Skeletal muscle tissue (tissue), 4 donors: ENCODE data around the gene CCL15. TPM values are rescaled to one million over a fixed set of nuclear protein-coding genes. Genes with fewer than 3 reads are reported as not detected.
"Not testable (repeated sequence)": the region's sequence is repeated elsewhere in the genome, so short reads cannot be mapped to it uniquely, and the experiment has no call there.

Source experiments
- H3K27ac ChIP-seq: one replicate; pipeline ENCODE4 v1.7.0; 2013; ENCODE audit warnings: mild to moderate bottlenecking, low read depth, low read length, inconsistent platforms
- H3K27me3 ChIP-seq, 3 donors: one replicate each; pipeline ENCODE4 v1.7.0; 2013; ENCODE audit warnings: low read length in 3 of 3; ENCODE audit not compliant: control insufficient read depth in 3 of 3, insufficient read depth in 3 of 3
- H3K36me3 ChIP-seq, 3 donors: one replicate each; pipeline ENCODE4 v1.7.0; 2013; ENCODE audit warnings: low read length in 3 of 3; ENCODE audit not compliant: control insufficient read depth in 3 of 3, insufficient read depth in 3 of 3
- H3K4me1 ChIP-seq, 3 donors: one replicate each; pipeline ENCODE4 v1.7.0; 2013; ENCODE audit warnings: low read length in 3 of 3, mild to moderate bottlenecking in 3 of 3; ENCODE audit not compliant: control insufficient read depth in 3 of 3, insufficient read depth in 3 of 3
- H3K4me3 ChIP-seq, 3 donors: one replicate each; pipeline ENCODE4 v1.7.0; 2013; ENCODE audit warnings: low read length in 3 of 3
- H3K9ac ChIP-seq, 3 donors: one replicate each; pipeline ENCODE4 v1.7.0; 2013; ENCODE audit warnings: low read length in 3 of 3, mild to moderate bottlenecking in 3 of 3, moderate library complexity in 2 of 3, low read depth in 1 of 3
- H3K9me3 ChIP-seq, 3 donors: one replicate each; pipeline ENCODE4 v1.7.0; 2013; ENCODE audit warnings: low read length in 3 of 3; ENCODE audit not compliant: control insufficient read depth in 3 of 3
- total RNA-seq: library from RNA; depleted of rRNA; stranded (reverse); fragments of >200 nt; gene quantifications from one replicate; pipeline ENCODE4 v1.2.3, GENCODE V29; 2014
- donor health status: Osteomylitis.

CCL15 gene
- total RNA-seq, 1 donor from 2014 or later, result not detected

DNA sequence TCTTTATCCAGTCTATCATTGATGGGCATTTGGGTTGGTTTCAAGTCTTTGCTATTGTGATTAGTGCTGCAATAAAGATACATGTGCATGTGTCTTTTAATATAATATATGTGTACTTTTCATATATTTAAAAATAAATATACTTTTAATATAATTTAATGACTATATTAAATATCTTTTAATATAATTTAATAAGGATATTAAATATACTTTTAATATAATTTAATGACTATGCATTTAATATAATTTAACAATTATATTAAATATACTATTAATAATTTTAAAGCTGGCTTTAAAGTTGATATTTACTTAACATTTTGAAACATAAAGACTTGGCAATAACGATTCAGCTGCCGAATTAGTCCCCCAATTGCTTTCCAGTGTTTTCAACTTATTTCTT lies 15.2 kb upstream of the CCL15 start:
- Histone ChIP-seq H3K4me3 (no peak overlapping the region), H3K27me3 (peaks cover 0 to 5% (median 2%) of the 10 kb centered on the region in 3 donors), H3K27ac (no peak overlapping the region), H3K4me1 (peaks cover 0 to 4% (median 0%) of the 10 kb centered on the region in 3 donors), H3K36me3 (no peaks in the 10 kb centered on the region), H3K9ac (no peak overlapping the region), H3K9me3 (peaks cover 0 to 3% (median 0%) of the 10 kb centered on the region in 3 donors)

DNA sequence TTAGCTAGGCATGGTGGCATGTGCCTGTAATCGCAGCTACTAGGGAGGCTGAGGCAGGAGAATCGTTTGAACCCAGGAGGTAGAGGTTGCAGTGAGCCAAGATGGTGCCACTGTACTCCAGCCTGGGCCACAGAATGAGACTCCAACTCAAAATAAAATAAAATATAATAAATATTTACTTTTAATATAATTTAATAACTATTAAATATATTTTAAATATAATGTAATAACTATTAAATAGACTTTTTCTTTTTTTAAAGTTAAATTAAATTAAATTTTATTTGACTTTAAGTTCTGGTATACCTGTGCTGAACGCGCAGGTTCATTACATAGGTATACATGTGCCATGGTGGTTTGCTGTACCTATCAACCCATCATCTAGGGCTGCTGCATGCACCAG lies 14.5 kb upstream of the CCL15 start:
- H3K4me1 ChIP-seq, H3K4me3 ChIP-seq, H3K27me3 ChIP-seq, H3K9me3 ChIP-seq, H3K27ac ChIP-seq, H3K9ac ChIP-seq, H3K36me3 ChIP-seq: not testable (repeated sequence)

DNA sequence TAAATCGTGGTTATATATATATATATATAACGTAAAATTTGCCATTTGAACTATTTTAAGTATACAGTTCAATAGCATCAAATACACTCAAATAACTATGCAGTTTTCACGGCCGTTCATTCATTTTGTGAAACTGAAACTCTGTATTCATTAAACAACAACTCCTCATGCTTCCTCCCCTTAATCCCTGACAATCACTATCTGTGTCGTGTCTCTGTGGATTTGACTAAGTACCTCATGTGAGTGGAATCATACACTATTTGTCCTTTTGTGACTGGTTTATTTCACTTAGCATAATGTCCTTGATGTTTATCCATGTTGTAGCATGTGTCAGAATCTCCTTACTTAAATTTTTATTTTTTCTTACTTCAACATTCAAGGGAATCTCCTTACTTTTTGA lies 13.6 kb upstream of the CCL15 start:
- Histone ChIP-seq H3K27ac (no peak overlapping the region), H3K4me3 (no peak overlapping the region), H3K9ac (no peak overlapping the region), H3K4me1 (peaks cover 0 to 4% (median 0%) of the 10 kb centered on the region in 3 donors), H3K27me3 (peaks cover 0 to 7% (median 5%) of the 10 kb centered on the region in 3 donors), H3K36me3 (no peaks in the 10 kb centered on the region), H3K9me3 (peaks cover 0 to 3% (median 0%) of the 10 kb centered on the region in 3 donors)

DNA sequence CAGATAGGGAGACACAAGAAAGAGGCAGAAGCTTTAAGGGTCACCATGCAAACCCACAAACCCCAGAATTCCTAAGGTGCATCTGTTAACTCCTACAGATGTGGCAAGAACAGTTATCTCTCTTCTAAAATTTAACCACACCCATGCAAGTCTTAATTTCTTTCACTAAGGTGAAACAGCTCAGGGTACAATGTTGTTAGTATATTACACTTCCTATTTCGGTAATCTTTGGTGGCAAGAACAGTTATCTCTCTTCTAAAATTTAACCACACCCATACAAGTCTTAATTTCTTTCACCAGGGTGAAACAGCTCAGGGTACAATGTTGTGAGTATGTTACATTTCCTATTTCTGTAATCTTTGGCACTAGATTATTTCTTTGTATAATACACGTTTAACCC lies 9.8 kb upstream of the CCL15 start:
- Histone ChIP-seq H3K4me1 (no peaks in the 10 kb centered on the region), H3K27me3 (peaks cover 0 to 7% (median 5%) of the 10 kb centered on the region in 3 donors), H3K27ac (no peak overlapping the region), H3K4me3 (no peak overlapping the region), H3K9me3 (peaks cover 0 to 3% (median 2%) of the 10 kb centered on the region in 3 donors), H3K36me3 (no peaks in the 10 kb centered on the region), H3K9ac (no peak overlapping the region)

DNA sequence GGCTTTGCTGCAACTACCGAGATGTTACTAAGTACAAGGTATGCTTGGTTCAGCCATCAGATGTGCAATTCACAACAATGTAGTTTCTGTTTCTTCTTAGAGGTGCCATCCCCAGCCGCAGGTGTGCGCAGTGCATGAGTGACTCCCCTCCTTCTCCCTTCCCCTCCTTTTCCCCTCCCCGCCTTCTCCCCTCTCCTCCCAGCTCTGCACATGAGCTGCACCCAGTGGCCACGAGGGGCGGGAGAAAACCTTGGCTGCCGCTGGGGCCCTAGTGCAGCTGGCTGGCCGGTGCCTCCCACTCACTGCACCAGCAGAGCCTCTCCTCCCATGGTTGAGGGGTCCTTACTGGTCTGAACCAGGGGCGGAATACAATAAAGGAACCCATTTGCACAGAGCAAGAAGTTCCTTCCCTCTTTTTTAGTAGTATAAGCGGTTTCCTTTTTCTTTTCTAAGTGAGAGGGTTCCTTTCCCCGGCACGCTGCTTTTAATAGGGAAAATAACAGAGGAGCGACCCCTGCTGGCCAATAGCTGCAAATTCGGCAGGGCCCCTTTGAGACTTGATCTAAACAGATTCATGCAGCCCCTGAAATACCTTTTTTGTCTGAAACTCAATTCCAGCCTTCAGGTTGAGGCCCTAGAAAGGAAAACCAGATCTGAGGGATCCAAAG lies 7.8 kb upstream of the CCL15 start:
- Histone ChIP-seq H3K27ac (no peak overlapping the region), H3K27me3 (peaks cover 0 to 7% (median 5%) of the 10 kb centered on the region in 3 donors), H3K4me1 (no peaks in the 10 kb centered on the region), H3K4me3 (no peak overlapping the region), H3K36me3 (no peaks in the 10 kb centered on the region), H3K9ac (no peak overlapping the region), H3K9me3 (peaks cover 0 to 3% (median 2%) of the 10 kb centered on the region in 3 donors)

DNA sequence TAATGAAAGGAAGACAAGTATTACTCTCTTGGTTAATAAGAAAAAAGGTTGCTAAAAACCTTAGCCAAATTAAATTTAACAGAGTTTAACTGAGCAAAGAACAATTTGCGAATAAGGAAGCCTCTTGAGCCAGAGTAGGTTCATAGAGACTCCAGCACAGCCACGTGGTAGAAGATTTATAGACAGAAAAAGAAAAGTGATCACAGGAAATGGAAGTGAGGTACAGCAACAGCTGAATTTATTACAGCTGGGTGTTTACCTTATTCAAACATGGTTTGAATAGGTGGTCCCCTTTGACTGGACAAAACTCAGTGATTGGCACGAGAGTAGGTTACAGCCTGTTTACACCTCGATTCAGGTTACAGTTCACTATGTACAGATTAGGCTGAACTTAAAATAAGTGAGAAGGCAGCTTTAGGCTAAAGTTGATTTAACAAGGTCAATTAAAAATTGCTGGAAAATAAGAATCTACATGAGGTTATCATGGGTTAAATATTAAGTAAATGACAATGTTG lies 3.3 kb upstream of the CCL15 start:
- Histone ChIP-seq H3K4me1 (no peaks in the 10 kb centered on the region), H3K9me3 (peaks cover 0 to 2% (median 0%) of the 10 kb centered on the region in 3 donors), H3K27ac (no peak overlapping the region), H3K9ac (no peak overlapping the region), H3K36me3 (no peaks in the 10 kb centered on the region), H3K4me3 (no peak overlapping the region), H3K27me3 (no peaks in the 10 kb centered on the region)

DNA sequence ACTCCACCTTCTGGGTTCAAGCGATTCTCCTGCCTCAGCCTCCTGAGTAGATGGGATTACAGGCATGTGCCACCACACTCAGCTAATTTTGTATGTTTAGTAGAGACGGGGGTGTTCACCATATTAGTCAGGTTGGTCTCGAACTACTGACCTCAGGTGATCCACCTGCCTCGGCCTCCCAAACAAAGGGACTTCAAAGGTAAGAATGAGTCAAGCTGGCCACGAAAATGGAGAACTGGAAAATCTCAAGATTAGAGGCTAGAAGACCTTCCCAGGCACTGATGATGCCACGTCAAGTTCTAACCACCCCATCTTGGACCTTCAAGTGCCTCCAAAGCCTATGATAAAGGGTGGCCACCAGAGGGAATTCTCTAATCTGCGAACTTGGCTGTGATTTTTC lies 1.3 kb upstream of the CCL15 start:
- no peaks in the 10 kb centered on the region for H3K36me3 ChIP-seq
- no peak overlapping the region for H3K27ac ChIP-seq
- no peaks in the 10 kb centered on the region for H3K4me1 ChIP-seq
- H3K4me3 ChIP-seq, result no peak overlapping the region
- no peak overlapping the region for H3K9ac ChIP-seq
- H3K9me3 ChIP-seq, result no peaks in the 10 kb centered on the region
- peaks cover 0 to 8% (median 0%) of the 10 kb centered on the region in 3 donors for H3K27me3 ChIP-seq

DNA sequence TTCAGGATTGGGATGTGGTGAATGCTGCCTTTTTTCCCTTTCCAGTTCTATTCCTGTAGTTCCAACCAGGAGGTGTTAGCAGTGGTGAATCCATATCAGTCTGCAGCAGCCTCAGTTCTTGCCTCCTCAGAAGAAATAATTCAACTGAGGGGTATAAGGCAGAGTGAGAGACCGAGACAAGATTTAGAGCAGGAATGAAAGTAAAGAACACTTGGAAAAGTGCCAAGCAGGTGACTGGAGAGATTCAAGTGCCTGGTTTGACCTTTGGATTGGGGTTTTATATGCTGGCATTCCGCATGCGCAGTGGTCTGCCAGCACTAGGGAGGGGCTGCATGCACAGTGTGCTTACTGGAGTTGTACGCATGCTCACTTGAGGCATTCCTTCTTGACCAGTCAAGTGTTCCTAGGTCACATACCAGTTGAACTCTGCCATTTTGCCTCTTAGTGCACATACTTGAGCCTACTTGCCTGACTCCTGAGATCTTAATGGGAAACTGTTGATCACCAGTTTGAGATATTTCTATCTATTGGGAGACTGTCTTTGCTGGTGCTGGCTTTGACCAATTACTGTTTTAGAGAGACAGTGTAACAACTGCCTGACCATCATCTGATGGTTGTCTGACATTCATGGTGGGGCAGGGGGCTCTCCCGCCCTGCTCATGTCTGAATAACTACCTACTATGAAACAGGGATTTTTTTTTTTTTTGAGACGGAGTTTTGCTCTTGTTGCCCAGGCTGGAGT lies 680 bp upstream of the CCL15 start:
- H3K4me3 ChIP-seq, result no peak overlapping the region
- no peak overlapping the region for H3K27ac ChIP-seq
- no peaks in the 10 kb centered on the region for H3K36me3 ChIP-seq
- H3K27me3 ChIP-seq, result peaks cover 0 to 8% (median 0%) of the 10 kb centered on the region in 3 donors
- no peaks in the 10 kb centered on the region for H3K9me3 ChIP-seq
- H3K9ac ChIP-seq, result no peak overlapping the region
- no peaks in the 10 kb centered on the region for H3K4me1 ChIP-seq

DNA sequence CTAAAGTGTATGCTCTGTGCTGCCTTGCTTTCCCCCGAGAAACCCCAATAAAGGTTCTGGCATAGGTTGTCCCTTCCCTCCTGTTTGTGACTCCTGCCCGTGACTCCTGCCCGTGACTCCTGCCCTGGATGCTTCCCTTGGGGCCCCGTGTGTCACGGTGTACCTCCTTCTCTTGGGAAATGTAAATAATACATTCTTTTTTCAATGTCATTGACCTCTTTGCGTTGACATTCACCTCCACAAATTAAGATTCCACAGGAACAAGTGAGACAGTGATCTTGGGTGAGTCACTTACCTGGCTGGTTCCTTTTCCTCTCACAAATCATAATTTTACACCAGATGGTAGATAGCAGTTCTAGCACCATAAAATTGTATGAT lies 632 bp downstream of the CCL15 start:
- H3K9me3 ChIP-seq, result no peaks in the 10 kb centered on the region
- no peak overlapping the region for H3K9ac ChIP-seq
- peaks cover 0 to 8% (median 0%) of the 10 kb centered on the region in 3 donors for H3K27me3 ChIP-seq
- no peaks in the 10 kb centered on the region for H3K4me1 ChIP-seq
- H3K27ac ChIP-seq, result no peak overlapping the region
- H3K4me3 ChIP-seq, result no peak overlapping the region
- no peaks in the 10 kb centered on the region for H3K36me3 ChIP-seq

DNA sequence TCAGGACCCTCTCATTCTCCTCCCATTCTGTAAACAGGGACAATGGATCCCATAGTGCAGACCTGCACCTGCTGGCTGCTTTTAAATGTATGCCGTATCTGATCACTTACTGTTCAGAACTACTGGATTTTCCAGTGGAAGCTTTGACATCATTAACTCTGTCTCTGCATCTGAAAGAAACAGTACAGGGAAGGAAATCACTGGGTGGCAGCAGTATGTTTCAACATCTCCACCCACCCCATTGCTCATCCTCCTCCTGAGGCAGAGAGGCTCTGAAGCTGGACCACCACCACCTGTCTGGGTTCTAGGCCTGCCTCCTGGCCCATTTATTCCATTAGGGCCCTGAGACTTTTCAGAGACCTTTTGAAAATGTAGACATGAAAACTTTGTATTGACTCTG lies 2.6 kb downstream of the CCL15 start:
- H3K9ac ChIP-seq, result no peak overlapping the region
- peaks cover 0 to 8% (median 0%) of the 10 kb centered on the region in 3 donors for H3K27me3 ChIP-seq
- no peaks in the 10 kb centered on the region for H3K9me3 ChIP-seq
- H3K27ac ChIP-seq, result no peak overlapping the region
- H3K4me1 ChIP-seq, result no peaks in the 10 kb centered on the region
- H3K36me3 ChIP-seq, result no peaks in the 10 kb centered on the region
- H3K4me3 ChIP-seq, result no peak overlapping the region
